Activated CD4-positive, CD25-positive, alpha-beta regulatory T cell treated with anti-CD3 and anti-CD28 coated beads, Interleukin-2, amount 50 U/mL, for 72 hours (primary cell): Measurements from ENCODE around the gene PAGE1.
"Not testable (repeated sequence)": the region's sequence is repeated elsewhere in the genome, so short reads cannot be mapped to it uniquely, and the experiment has no call there.

Experiments used
- DNase-seq: peaks from one replicate; pipeline ENCODE4 v3.0.0; 2021

The PAGE1 gene, protein sequence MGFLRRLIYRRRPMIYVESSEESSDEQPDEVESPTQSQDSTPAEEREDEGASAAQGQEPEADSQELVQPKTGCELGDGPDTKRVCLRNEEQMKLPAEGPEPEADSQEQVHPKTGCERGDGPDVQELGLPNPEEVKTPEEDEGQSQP

DNA sequence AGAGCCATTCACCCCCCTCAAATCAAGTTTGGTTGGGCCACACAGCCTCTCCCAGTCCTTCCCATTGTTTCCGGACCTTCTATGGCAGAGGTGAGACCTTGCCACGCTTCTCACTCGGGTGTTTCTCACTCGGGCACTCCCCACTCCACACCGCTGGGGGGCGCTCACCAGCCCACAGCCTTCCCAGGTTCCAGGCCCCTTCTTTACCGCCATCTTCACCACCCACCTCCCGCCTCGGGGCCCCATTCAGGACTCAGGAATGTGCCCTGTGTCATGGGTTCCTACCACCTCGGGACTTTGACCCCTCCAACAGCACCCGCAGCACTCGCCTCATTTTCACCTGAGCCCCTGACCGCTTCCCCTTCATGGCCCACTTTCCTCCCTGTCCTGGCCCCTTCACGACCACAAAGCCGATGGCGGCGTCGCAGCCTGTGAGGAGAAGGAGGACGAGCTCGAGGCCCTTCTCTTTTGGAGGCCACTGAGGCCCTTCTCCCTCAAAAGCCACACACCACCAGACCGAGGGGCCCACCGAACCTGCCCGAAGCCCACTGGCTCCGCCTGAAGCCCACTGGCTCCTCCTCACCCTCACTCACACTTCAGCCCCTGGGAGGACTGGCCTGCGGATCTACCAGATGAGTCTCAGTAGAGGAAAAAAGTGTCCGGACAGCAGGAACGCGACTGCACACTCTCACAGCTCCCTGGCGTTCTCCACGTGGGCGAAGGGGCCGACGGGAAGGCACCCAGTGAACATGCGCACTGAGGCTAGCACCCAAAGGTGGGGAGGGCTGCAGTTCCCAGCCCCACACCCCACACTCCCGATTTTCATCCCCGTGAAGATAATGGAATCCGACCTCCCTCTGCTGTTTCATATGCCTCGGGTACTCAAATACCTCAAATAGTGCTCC lies at the start of gene PAGE1:
TSS of gene PAGE1 (minus strand) at position 709 of the 905 bp plus-strand sequence. CDS start 1,214 bp downstream, outside the sequence.
- DNase-seq, result no peak

DNA sequence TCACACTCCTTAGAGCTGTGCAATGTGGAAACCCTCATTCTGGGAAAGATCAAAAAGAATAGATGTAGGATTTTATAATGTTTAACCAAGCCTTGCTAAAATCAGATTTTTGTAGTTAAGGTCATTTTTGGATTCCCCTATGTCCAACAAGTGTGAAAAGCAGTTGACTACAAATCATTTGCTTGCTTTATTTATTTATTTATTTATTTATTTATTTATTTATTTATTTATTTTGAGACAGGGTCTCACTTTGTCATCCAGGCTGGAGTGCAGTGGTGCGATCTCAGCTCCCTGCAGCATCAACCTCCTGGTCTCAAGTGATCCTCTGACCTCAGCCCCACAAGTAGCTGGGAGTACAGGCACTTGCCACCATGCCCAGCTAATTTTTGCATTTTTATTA lies 45.7 kb upstream of the PAGE1 start:
- DNase-seq, result not testable (repeated sequence)

DNA sequence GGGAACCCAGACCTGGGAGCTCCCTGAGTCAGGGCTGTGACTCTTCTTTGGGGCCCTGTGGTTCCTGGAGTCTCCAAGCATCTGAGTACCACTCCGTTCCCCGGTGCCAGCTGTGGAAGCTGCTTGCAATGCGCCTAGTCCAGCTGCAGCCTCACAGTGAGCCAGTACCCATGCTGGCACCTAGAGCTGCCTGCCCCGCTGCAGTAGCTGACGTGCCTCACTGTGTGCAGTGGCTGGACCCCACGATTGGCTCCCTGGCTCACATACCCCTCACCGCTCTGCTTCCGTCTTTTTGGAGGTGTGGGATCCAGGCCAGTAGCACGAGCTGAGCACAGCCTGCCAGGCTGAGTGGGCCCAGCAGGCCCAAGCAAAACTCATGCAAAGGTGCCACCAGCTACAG lies 32.1 kb upstream of the PAGE1 start:
- DNase-seq, result no peak

DNA sequence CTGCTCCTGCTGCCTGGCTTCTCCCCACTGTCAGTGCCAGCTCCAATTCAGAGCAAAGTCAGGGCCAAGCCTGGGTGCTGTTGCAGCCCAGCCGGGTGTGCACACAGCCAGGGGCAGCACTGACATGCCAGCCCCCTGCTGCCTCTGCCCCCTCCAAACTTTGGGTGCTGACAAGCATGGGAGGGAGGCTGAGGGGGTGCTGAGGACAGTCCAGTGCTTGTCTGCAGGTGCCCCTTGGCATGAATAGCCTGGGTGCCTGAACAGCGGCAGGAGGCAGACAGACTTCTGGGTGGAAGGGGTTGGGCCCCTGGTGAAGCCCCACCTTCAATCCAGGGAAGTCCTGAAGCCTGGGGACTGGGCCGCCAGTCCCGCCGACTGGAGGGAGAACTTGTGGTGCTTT lies 31.2 kb upstream of the PAGE1 start:
- no peak for DNase-seq

DNA sequence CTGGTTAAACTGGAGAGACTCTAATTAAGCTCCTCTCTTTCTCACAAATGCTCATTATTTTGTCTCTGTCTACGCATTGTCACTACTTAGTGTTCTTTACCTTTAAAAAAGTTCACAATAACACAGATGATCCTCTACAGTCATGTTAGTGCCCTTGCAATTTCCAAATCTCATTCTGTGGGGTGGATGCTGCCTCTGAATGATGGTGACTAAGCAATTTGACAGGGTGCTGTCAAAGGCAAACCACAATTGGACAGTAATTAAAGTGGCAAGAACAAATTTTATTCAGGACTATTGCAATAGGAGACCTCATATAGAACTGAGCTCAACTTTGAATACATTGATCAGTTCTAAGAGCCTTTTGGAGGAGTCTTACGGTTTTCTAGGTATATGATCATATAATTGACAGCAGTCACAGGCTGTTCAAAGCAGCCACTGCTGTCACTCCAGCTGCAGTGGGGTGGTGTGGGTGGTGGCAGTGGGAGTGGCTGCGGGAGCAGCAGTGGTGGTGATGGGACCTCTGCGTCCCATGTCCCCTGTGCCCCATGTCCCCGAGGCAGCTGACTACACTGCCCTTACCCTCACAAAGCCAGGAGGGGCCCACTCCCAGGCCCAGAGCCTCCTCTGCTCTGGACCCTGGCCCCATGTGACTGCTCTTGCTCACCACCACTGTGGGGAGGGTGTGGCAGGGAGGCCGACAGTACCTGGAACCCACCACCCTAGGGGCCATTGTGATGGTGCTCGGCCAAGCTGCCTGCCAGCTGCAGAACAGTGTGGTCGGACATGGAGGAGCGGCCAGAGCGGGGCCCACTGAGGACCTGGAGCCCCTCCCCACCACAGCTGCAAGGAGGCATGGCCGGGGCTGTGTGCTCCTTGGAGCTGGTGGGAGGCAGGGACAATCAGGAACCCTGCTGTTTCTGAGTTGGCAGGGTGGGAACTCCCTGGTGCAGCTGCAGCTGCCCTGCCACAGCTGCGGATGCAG lies 30.4 kb upstream of the PAGE1 start:
- no peak for DNase-seq

DNA sequence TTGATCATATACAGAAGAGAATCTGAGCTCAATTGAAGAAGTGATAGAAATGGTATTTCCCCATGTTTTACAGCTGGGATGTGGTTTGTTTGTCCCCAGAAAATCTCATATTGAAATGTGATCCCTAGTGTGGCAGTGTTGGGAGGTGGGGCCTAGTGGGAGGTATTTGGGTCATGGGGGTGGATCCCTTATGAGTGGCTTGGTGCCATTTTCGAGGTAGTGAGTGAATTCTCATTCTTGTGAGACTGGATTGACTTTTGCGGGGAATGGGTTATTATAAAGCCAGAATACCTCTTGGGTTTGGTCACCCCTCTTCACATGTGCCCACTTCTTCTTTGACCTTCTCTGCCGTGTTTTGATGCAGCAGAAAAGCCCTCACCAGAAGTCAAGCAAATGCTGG lies 29.6 kb upstream of the PAGE1 start:
- no peak for DNase-seq

DNA sequence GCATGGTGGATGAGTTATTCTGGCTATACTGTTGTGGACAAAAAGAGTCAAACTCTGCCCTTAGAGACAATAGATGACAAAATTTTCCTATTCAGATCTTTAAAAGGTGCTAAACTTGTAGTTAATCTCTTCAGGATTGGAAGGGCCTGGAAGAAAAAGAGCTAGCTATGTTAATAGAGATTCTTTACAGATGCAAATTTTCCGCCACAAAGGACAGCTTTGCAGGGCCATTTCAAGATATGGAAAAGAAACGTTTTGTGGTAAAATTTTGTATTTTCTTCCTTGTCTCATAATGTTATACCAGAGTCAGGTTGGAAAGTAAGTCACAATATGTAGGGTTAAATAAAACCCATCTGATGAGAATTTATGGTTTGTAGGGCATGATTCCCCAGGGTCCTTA lies 24.3 kb upstream of the PAGE1 start:
- not testable (repeated sequence) for DNase-seq

DNA sequence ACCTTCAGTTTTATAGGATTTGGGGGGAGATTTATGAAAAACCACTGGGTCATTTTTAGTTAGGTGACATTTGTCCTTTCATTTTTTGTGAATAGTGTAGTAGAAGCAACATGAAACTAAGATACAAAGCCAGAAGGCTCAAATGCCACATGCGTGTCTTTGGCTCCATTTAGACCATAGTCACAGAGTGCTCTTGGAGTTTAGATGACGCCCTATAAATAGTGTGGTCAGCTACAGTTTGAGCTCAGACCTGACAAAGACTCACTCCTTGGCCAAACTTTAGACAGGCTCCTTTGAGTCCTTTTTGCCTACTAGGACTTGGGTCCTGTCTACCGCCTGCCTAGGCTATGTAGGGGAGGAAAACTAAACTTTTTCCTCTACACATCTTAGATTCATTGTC lies 16.8 kb upstream of the PAGE1 start:
- DNase-seq, result no peak

DNA sequence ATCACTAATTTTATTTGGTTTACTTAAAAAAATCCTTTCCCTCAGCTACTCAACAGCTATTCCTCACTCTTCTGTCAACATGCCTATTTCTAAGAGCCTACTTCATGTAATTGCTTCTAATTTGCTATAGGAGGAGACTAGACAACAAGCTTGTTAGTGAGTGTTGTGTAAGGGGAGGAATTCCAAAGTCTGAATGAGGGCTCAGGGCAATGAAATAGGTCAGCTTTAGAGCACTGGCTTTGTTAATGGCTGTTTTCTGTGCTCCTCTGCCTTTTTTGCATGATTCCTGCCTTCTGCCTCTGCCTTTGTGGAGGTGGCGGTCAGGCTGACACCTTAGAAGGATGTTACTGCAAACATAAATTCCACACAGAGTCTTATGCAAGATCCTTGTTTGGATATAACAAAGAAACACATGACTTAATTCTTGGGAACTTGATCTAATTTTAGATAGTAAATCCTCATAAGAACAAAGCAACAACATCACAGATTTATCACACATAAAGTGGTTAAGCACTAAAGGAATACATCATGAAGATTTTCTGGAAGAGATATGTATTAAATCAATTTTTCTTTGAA lies 15.0 kb upstream of the PAGE1 start:
- DNase-seq, result no peak

DNA sequence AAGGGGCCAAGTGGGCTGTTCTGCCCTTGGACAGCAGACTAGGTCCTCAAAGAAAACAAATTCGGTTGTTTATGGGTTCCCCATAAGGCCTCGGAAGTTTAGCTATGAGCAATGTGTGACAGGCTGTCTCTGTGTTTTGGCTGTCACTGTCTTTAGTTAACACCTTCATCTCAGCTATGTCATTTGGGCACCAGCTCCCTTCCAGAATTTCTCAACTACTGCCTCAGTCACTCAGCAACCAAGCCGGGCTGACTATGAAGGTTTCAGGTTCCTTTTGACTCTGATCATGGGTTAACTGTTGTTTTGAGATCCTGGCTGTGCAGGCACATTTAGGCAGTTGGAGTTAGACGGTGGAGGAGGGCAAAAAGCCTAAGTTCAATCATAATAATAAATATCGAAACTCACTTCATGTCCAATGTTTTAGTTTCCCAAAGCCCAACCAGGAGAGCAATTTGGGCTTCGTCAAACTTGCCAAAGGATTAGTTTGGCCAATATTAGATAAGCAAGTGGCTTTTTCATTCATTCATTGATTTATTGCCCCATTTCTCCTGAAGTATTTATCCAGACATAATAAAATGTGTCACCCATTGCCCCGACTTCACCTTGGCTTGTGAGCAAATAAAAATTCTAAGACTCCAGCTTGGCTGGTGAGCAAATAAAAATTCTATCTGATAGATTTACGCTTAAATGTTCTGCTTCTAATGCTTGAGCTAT lies 9.1 kb upstream of the PAGE1 start:
- no peak for DNase-seq

DNA sequence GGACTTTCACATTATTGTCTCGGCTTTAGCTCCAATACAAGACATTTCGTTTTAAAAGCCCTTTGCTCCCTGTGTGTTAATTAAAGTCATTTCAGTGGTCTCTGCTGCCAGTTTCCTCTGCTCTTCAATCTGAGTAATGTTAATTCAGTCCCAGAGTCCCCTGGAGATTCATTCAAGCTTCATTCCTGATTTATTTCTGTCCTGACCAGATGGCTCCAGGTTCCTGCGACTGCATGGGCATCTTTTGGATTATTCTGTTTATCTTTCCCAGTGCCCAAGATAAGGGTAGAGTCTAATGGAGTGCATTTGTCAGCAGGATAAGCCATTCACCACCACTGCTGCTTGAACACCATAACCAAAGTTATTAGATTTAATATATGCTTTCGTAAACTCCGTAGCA lies 6.1 kb upstream of the PAGE1 start:
- DNase-seq, result no peak

DNA sequence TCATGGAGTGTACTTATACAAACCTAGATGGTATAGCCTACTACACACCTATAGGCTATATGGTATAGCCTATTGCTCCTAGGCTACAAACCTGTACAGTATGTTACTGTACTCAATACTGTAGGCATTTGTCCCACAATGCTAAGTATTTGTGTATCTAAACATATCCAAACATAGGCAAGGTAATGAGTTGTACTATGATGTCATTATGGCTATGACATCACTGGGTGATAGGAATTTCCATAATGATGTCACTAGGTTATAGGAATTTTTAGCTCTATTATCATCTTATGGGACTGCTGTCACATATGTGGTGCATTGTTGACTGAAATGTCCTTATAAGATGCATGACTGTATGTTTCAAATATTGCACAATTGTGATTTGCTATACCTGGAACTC lies 5.5 kb upstream of the PAGE1 start:
- no peak for DNase-seq

DNA sequence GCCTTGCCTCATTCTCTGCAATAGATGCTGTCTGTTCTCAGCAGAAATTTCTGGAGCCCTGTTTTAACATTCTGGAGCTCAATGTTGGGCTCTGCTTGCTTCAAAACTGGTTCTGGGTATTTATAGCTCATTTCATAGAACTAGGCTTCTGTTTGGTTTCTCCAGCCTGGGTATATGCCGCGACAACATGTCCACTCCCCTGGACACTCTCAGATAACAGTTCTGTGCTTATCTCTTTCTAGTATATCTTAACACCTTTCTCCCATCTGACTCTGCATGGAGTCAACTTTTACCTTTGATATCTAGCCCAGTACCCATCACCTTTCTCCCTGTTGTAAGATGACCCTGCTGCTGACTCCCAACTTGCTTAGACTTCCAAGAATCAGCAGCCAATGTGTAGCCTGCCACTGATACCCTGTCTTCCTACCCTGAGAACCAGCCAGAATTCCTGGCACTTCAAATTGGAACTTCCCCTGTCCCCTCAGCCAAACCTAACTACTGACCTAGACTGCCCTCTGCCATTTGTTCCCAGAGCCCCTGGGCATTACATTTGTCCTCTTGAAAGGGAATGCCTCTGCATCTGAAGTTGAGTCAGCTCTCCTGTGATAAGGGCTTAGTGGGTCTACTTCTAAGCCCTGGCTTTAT lies 20.6 kb downstream of the PAGE1 start:
- DNase-seq, result no peak

DNA sequence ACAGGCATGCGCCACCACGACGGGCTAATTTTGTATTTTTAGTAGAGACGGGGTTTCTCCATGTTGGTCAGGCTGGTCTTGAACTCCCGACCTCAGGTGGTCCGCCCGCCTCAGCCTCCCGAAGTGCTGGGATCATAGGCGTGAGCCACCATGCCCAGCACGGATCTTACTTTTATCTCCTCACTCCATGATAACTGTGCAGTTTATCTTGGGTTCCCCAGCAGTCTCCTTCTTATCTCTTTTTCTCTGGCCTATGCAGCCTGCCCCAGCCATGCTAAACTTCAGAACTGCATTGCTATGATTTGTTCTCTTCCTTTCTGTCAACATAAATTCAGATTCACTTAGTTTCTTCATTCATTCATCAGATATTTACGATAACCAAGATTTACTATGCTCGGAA lies 22.4 kb downstream of the PAGE1 start:
- no peak for DNase-seq

DNA sequence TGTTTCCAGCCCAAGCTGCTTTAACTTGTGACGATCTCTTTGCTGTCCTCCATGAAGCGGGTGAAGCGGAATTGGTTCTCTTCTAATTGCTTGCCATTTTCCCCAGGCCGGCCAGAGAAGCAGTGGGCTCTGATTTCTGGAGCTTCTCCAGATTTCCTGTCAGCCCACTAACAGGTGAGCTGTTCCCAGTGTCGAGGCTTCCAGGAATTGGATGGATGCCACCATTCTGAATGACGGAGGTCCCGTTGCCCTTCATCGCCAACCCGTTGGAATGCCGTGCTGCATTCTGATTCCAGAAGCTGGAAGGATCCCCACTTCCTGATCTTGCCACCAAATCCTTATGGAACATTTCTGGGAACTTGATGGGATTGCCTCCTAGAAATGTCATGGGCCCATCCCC lies 31.0 kb downstream of the PAGE1 start:
- DNase-seq, result no peak

DNA sequence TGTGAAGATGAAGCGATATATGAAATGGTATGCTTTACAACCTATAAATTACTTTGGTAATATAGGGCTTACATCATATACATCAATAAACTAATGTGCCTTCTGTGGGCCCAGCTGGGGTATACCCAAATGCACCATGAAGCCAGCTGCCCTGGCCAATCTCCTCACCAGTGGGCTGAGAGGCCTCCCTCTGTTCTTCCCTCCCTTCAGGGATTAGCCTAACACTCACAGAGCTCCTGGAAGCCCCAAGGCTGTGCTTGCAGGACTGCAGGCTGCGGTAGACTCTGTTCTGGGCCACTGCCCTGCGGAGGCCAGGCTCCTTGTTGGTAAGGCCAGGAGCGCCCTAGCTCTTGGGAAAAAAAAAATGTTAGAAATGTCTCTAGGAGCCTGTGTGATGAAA lies 33.9 kb downstream of the PAGE1 start:
- DNase-seq, result no peak

DNA sequence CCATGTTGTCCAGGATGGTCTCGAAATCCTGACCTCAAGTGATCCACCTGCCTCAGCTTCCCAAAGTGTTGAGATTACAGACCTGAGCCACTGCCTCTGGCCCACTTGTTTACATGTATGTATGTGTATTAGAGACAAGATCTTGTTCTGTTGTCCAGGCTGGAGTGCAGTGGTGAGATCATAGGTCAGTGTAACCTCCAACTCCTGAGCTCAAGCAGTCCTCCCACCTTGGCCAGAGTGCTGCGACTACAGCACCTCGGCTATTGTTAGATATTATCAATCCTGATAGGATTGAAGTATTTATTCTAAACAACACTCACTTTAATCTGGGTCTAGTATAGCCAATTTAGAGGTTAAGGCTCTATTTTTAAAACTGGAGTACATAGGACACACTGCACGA lies 36.0 kb downstream of the PAGE1 start:
- DNase-seq, result no peak

DNA sequence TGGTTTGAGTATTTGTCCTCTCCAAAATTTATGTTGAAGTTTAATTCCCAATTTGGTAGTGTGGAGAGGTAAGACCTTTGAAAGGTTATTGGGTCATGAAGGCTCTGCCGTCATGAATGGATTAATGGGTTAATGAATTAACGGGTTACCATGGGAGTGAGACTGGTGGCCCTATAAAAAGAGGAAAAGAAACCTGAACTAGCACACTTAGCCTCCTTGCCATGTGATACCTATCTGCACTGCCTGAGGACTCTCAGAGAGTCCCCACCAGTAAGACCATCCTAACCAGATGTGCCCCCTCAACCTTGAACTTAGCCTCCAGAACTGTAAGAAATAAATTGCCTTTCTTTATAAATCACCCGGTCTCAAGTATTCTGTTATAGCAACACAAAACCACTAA lies 39.3 kb downstream of the PAGE1 start:
- DNase-seq, result no peak

DNA sequence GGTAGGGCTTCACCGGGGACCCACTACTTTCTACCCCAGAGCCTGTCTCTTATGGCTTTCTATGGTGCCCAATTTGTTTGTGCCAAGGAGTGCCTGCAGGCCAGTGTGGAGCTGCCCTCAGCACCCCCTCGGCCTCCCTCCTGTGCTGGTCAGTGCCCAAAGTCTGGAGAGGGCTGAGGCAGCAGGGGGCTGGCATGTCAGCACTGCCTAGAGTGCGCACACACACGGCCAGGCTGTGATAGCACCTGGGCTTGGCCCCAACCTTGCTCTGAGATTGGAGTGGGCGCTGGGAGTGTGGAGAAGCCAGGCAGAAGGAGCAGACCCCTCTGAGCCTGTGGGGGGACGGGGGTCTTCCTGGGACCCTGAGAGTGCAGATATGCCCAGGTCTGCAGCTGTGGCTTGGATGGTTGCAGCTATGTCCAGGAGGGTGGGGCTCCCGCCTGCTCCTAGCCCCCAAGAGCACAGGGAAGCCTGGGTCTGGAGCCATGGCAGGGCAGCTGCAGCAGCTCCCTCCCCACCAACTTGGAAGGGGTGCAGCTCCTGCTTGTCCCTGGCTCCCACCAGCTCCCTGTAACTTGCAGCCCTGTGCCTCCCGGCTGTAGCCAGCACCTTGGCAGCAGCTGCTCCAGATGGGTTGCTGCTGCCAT lies 50.7 kb downstream of the PAGE1 start:
- no peak for DNase-seq
